PC-3 (cell line): Measurements from ENCODE around the gene UBE2Q2.

Experiments used
- EZH2 ChIP-seq: fragments of 300-600 bp; sonication (generic); IDR thresholded peaks from one replicate; pipeline ENCODE4 v1.6.1; 2017; ENCODE audit warnings: antibody characterized with exemption, mild to moderate bottlenecking, low read length; ENCODE audit not compliant: unreplicated experiment
- EZH2phosphoT487 ChIP-seq: fragments of 300-600 bp; sonication (generic); IDR thresholded peaks from 2 replicates; pipeline ENCODE4 v1.6.1; 2018; ENCODE audit warnings: mild to moderate bottlenecking, antibody characterized with exemption, low read length, borderline replicate concordance
- TF ChIP-seq, protein P1 (sequence below): fragments of 300-600 bp; sonication (generic); conservative IDR thresholded peaks from 2 replicates; pipeline ENCODE4 v1.5.1; 2017; ENCODE audit warnings: antibody characterized with exemption, low read depth, mild to moderate bottlenecking, low read length

DNA sequence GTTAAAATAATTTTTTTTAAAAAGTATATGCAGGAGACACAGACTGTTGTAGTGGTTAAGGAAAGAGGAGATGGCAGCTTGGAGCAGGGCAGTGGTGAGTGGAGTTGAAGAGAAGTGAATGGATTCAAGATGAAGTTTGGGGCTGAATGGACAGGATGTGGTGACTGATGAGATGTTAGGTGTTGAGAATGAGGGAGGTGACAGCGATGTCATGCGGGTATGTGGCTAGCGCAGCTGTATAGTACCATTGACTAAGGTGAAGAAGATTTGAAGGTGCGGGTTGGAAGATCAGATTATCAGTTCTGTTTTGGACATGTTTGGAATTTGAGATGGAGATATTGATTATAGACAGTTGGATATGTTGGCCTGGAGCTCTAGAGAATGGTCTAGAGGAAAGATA lies 80.5 kb downstream of the UBE2Q2 start:
- TF ChIP-seq, protein P1, sequence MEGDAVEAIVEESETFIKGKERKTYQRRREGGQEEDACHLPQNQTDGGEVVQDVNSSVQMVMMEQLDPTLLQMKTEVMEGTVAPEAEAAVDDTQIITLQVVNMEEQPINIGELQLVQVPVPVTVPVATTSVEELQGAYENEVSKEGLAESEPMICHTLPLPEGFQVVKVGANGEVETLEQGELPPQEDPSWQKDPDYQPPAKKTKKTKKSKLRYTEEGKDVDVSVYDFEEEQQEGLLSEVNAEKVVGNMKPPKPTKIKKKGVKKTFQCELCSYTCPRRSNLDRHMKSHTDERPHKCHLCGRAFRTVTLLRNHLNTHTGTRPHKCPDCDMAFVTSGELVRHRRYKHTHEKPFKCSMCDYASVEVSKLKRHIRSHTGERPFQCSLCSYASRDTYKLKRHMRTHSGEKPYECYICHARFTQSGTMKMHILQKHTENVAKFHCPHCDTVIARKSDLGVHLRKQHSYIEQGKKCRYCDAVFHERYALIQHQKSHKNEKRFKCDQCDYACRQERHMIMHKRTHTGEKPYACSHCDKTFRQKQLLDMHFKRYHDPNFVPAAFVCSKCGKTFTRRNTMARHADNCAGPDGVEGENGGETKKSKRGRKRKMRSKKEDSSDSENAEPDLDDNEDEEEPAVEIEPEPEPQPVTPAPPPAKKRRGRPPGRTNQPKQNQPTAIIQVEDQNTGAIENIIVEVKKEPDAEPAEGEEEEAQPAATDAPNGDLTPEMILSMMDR, result no peak
- TF ChIP-seq EZH2 (no peak), EZH2phosphoT487 (no peak)
